GM18909 (cell line): Measurements from ENCODE around the gene SPDYC.
"Not testable (repeated sequence)": the region's sequence is repeated elsewhere in the genome, so short reads cannot be mapped to it uniquely, and the experiment has no call there.

Source experiments
- ATAC-seq: cut with Tn5 transposase; IDR thresholded peaks from one replicate; pipeline ENCODE4 v1.9.1; 2021; ENCODE audit warnings: mild to moderate bottlenecking; ENCODE audit not compliant: unreplicated experiment, poor library complexity

The SPDYC gene

DNA sequence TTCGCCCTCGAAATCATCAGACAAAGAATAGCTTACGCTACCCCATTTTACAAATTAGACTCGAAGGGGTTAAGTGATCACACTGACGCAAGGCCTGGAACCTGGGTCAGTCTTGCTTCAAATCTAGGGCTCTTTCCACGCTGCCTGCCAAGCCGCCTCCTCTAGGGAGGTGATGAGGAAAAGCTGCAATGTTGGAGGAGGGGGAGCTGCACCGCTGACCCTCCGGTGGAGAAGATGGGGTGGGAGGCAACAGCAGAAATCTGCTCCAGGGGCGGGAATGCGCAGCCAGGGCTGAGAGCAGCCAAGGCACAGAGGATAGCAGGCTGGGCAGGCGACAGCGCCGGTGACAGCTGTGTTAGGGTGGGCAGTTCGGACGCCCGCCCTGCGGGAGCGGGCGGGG lies 36.3 kb upstream of the SPDYC start:
- ATAC-seq: peak; percentile 2

DNA sequence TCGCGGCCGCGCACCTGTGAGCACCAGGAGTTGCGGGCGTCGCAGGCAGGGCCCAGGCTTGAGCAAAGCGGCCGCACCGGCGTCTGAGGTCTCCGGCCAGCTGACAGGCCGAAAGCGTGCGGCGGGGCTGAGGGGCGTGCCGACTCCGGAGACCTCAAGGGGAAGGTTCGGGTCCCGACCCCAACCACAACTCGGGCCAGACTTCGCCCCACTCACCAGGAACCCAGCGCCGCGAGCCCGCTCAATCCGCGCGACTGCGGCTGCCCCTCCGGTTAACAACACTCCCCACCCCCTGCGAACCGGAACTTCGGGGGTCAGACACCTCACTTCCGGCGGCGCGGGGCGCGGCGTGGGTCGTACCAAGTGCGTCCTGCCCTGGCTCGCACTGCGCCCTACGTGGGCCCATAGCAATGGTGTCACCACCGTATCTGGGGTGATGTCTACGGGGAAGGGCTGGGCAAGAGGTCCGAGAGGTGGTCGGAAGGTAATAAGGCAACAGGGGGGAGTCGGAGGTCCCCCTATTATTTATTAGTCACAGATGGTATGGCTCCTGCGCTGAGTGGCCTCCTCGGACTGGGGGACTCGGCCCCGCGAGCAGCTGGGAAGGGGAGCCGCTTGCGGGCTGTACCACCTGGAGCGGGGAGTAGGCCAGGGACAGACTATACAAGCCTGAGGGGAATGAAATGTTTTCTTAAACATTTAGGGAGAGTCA lies 35.6 kb upstream of the SPDYC start, which contains the start of gene SYVN1:
TSS of gene SYVN1 (minus strand) at position 280 of the 712 bp plus-strand sequence. CDS start 918 bp downstream, outside the sequence.
- peak; percentile 63 for ATAC-seq

GRCh38 chr11:65134952-65135632 lies 34.9 kb upstream of the SPDYC start:
- peak; percentile 60 for ATAC-seq

DNA sequence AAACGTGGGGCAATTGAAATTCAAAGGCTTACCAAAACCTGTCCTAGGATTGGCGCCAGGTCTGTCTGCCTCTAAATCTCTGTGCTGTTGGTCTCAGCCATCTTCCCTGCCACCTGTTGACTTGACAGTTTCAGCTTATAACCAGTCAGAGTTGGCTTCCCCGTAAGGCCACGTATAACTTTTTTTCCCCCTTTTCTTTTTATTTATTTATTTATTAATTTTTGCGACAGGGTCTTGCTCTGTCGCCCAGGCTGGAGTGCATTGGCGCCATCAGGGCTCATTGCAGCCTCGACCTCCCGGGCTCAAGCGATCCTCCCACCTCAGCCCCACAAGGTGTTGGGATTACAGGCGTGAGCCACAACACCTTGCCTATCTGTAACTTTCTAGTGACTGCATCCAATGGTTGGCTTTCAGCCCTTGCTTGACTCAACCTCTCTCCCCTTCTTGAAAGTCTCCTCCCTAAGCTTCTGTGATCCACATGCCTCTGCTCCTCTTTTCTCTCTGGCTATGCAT lies 34.3 kb upstream of the SPDYC start:
- ATAC-seq: no peak

DNA sequence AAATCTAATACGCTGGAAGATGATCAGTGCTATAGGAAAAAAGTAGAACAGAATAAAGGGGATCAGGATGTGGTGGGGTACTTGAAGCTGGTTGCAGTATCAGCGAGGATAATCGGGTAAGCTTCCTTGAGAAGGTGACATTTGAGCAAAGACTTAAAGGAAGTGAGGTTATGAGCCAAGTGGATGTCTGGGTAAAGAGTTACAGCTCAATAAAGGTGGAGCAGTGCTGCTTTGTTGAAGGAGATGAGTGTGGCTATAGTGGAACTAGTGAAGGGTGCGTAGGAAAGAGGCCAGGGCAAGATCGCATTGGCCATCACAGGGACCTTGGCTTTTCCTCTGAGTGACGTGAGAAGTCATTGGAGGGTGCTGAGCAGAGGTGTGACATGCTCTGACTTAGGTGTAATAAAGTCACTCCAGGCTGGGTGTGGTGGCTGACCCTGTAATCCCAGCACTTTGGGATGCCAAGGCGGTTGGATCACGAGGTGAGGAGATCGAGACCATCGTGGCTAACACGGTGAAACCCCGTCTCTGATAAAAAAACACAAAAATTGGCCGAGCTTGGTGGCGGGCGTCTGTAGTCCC lies 33.4 kb upstream of the SPDYC start:
- ATAC-seq: no peak

GRCh38 chr11:65141896-65142494 lies 28.0 kb upstream of the SPDYC start:
- ATAC-seq: no peak

DNA sequence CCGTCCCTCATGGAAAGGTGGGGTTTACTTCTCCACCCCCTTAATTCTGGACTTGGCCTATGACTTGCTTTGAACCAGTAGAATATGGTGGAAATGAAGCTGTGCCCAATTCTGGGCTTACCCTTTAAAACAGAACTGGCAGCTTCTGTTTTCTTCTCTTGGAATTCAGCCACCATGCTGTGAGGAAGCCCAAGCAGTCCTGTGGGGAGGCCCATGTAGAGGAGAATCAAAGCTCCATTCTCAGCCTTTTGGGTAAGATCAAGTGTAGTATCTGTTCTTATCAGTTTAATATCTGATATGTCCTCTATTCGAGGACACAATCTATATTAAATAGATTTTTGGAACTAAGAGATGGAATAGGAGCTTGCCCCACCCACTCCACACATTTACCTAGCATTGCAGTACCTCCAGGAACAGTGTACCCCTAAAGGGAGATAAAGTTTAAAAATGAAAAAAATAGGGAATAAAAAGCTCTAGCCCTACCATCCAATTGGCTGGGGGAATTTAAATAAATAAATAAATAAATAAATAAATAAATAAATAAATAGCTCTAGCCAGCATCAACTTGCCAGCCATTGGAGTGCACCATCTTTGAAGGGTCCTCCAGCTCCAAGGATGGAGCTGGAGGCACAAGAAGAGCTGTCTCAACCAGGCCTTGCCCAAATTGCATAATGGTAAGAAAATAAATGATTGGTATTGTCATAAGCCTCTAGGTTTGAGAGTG lies 22.5 kb upstream of the SPDYC start:
- no peak for ATAC-seq

DNA sequence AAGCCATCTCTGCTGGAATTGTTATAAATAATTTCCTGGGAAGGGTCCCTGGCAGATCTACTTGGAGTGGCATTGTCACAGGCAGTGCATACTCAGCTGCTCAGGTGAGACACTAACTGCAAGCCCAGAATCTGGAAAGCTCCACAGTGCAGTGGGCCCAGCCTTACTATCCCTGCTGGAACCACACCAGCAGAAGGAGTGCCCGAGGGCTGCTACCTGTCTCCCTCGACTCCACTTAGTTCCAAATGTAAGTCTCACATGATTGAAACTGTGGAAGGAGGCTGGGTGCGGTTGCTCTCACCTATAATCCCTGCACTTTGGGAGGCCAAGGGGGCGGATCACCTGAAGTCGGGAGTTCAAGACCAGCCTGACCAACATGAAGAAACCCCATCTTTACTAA lies 21.4 kb upstream of the SPDYC start:
- no peak for ATAC-seq

GRCh38 chr11:65150131-65150508 lies 19.9 kb upstream of the SPDYC start:
- ATAC-seq: not testable (repeated sequence)

- peak; percentile 47 for ATAC-seq
Observed at GRCh38 chr11:65150509-65151299, 19.3 kb upstream of the SPDYC start.

- ATAC-seq: no peak
Observed at GRCh38 chr11:65151331-65151899, 18.6 kb upstream of the SPDYC start.

DNA sequence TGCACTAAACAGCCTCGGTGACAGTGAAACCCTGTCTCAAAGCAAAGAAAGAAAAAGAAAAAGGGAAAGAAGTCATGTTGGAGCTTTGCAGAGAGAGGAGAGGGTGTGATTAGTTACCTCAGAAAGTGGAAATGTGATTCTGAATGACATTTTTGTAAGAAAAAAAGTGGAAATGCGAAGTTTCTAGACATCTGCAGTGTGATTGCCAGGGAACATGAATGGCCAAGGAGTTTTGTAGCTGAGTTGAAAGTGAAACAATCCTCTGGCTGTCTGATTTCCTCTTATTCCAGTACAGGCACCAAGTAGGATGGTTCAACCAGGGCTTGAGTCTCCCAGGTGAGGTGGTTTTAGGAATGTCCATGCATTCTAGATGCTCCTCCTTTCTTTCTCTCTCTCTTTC lies 17.9 kb upstream of the SPDYC start:
- no peak for ATAC-seq

- no peak for ATAC-seq
Observed at GRCh38 chr11:65156256-65156655, 13.8 kb upstream of the SPDYC start.

- no peak for ATAC-seq
Observed at GRCh38 chr11:65156926-65157325, 13.1 kb upstream of the SPDYC start.

DNA sequence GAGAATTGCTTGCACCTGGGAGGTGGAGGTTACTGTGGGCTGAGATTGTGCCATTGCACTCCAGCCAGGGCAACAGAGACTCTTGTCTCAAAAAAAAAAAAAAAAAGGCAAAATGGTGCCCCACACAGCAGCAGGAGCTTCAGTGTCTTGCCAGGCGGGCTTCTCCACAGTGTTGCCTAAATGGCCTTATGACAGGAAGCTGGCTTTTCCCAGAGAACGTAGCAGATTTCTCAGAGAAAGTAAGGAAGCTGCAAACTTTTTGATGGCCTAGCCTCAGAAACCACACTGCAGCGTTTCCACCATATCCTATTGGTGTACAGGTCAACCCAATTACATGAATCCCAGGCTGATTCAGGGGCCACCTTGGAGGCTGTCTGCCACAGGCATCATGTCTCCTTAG lies 12.7 kb upstream of the SPDYC start:
- no peak for ATAC-seq

DNA sequence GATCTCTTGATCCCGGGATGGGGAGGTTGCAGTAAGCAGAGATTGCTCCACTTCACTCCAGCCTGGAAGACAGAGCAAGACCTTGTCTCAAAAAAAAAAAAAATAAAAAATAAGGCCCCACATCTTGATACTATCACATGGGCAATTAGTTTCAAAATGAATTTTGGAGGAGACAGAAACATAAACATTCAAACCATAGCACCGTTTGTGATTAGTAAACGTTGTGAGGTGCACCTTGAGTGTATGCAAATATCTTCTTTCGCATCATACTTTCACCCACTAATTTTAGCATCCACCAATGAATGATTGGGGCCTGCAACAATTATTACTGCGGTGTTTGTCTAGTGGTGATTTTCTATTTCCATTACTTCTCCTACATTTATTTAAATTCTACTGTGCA lies 11.0 kb upstream of the SPDYC start:
- ATAC-seq: peak; percentile 59

DNA sequence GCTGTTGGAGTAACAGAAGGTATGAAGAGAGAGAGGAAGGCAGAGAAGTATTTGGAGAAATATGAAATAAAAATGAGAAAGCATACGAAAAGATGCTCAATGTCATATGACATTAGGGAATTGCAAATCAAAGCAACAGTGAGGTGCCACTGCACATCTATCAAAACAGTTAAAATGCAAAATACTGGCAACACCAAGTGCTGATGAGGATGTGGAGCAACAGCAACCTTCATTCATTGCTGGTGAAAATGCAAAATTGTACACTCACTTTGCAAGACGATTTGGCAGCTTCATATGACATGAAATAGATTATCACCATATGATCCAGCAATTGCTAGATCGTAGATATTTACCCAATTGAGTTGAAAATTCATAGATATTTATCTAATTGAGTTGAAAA lies 9.4 kb upstream of the SPDYC start:
- ATAC-seq: no peak

DNA sequence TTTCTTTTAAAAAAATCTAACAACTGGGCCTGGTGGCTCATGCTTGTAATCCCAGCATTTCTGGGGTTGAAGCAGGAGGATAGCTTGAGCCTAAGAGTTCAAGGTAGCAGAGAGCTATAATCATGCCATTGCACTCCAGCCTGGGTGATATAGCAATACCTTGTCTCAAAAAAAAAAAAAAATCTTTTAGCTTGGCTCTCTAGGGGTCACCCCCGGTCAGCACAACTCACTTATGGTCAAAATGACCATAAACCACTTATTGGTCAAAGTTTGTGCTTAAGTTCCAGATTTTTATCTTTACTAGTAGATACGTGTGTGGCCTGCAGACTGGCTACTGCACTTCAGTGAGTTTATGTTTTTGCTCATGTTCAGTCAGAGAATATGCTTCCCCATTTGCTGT lies 6.3 kb upstream of the SPDYC start:
- ATAC-seq: no peak
